BE2C (cell line): ENCODE results near the gene LAMA3.
A peak's percentile ranks its signal among the peaks of the same experiment; 100 is the strongest.

Source experiments
- DNase-seq: peaks from one replicate; pipeline ENCODE4 v3.0.0-alpha.2; 2020
- H3K27me3 ChIP-seq: fragments of 250-450 bp; sonication (Bioruptor Pico); 2 replicates; pipeline ENCODE4 v1.5.1; 2020; ENCODE audit warnings: mild to moderate bottlenecking
- H3K36me3 ChIP-seq: fragments of 250-450 bp; sonication (Bioruptor Pico); 2 replicates; pipeline ENCODE4 v1.5.1; 2020; ENCODE audit warnings: mild to moderate bottlenecking
- H3K4me1 ChIP-seq: fragments of 250-450 bp; sonication (Bioruptor Pico); 2 replicates; pipeline ENCODE4 v1.5.1; 2020
- H3K4me3 ChIP-seq: 2 replicates; pipeline ENCODE4 v1.5.1; 2011; ENCODE audit warnings: low read depth, low read length
- H3K9me3 ChIP-seq: fragments of 250-450 bp; sonication (Bioruptor Pico); 2 replicates; pipeline ENCODE4 v1.5.1; 2020
- CTCF ChIP-seq: IDR thresholded peaks from 2 replicates; pipeline ENCODE4 v1.5.1; 2012; ENCODE audit warnings: mild to moderate bottlenecking, low read depth, low read length

Gene LAMA3

DNA sequence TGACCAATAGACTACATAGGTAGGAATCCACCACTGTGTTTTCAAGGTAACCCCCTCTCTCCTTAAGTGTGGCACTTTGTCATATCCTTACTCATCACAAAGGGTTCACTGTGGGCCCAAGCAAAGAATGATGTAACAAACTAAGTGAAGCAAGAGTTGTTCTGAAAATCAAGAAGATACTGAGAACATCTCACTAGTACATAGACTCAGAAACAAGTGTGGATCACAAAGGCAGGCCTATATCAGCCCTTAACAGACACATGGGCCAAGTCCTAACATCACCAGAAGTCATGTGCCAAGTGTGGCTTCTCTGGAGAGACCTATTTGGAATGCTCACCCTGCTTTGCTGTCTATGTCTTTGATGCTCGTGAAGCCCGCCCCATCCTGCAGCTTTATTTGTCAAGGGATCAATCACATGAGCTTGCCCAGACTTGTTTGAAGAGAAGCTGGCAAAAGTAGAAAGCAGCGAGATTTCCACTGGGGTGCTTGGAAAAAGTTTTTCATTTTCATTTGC, 194.1 kb downstream of the LAMA3 start:
- H3K4me3 ChIP-seq = no peak overlapping the region
- no peaks in the 10 kb centered on the region for H3K4me1 ChIP-seq
- no peak for TF ChIP-seq CTCF
- no peaks in the 10 kb centered on the region for H3K27me3 ChIP-seq
- no peak for DNase-seq
- H3K9me3 ChIP-seq = no peaks in the 10 kb centered on the region
- H3K36me3 ChIP-seq = no peaks in the 10 kb centered on the region

DNA sequence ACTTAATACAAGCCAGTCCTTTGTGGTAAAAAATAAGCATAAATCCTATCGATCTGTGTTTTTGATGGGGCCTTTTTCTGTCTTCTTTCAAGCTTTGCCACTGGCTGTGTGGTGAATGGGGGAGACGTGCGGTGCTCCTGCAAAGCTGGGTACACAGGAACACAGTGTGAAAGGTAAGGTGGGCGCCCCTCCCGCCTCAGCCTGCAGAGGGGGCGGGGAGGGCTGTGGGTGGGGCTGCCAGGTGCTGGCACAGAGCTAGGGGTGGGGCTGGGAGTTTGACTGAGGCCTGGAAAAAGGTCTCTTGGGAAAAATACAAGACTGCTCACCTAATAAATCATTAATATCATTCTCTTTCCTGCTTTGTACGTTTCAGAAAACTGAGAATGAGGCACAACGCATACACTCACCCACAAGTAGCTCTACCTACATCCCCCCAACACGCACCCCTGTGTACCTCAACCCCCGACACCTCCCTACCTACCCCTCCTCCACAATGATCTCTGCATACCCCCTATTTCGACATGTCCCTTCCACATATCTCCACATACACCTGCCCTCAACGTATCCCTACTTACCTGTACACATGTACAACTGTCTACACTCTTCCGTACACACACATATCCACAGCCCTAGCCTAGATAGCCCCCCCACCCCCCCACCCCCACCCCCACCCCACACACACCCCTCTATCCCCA, 195.6 kb downstream of the LAMA3 start:
- no peaks in the 10 kb centered on the region for H3K36me3 ChIP-seq
- no peak overlapping the region for H3K4me3 ChIP-seq
- no peaks in the 10 kb centered on the region for H3K9me3 ChIP-seq
- TF ChIP-seq CTCF = no peak
- DNase-seq = no peak
- no peaks in the 10 kb centered on the region for H3K27me3 ChIP-seq
- H3K4me1 ChIP-seq = no peaks in the 10 kb centered on the region

DNA sequence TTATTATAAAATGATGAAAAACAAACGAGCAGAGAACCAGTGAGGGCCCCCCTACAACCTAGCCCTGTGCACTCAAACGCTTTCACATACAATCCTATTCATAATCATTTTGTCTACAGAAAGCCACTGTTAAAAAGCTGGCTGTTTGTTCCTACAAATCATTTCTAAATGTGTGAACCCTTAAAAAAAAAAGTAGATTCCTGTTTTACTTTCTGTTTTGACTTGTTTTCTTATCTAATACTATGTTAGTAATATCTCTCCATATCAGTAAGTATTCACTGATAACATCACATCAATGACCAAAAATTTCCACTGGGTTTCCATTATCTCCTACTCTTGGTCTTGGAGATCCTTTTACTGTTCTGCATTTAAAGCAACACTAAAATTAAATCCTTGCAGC, 196.5 kb downstream of the LAMA3 start:
- H3K27me3 ChIP-seq = no peaks in the 10 kb centered on the region

DNA sequence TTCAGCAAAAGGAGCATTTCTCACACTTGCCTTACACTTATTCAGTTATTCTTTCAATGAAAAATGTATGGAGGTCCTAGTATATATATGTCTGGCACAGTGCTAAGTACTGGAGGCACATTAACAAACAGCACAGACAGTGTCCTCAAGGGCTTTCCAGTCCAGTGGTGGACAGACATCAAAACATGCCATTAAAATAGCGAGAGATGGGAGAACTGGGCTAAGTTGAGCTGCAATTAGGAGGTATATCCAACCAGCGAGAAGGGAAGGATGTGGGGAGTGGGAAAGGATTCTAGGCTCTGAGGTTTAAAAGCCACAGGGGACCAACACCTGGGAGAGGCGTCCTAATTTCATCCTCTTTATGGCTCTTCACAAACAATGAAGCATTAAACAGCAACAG, 197.8 kb downstream of the LAMA3 start:
- Histone ChIP-seq H3K4me3 (no peak overlapping the region), H3K9me3 (no peaks in the 10 kb centered on the region), H3K27me3 (no peaks in the 10 kb centered on the region), H3K4me1 (no peaks in the 10 kb centered on the region), H3K36me3 (no peaks in the 10 kb centered on the region)
- TF ChIP-seq CTCF = no peak
- DNase-seq = no peak

More for the DNA sequence above, 196.5 kb downstream of the LAMA3 start:
- H3K9me3 ChIP-seq = no peaks in the 10 kb centered on the region
- no peaks in the 10 kb centered on the region for H3K36me3 ChIP-seq
- DNase-seq = no peak
- no peaks in the 10 kb centered on the region for H3K4me1 ChIP-seq
- no peak overlapping the region for H3K4me3 ChIP-seq
- TF ChIP-seq CTCF = no peak

DNA sequence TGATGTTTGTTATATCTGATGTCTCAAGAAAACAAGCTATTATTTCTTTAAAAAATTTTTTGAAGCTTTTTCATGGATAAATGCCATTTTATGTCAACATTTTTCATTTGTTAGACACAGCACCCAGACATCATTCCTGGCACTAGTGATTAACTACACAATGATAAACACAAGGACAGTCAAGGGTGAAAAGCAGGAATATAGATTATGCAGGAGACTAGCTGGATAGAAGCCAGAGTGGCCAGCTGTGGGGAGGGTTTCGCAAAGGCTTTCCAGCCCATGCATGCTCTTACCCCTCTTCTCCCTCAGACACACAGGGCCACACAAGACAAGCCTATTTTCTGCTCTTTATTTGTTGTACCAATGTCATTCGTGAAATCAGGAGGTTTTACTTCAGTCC, 198.2 kb downstream of the LAMA3 start:
- TF ChIP-seq CTCF = no peak
- Histone ChIP-seq H3K36me3 (no peaks in the 10 kb centered on the region), H3K9me3 (no peaks in the 10 kb centered on the region), H3K4me3 (no peak overlapping the region), H3K27me3 (no peaks in the 10 kb centered on the region), H3K4me1 (no peaks in the 10 kb centered on the region)
- DNase-seq = peak; percentile 32

DNA sequence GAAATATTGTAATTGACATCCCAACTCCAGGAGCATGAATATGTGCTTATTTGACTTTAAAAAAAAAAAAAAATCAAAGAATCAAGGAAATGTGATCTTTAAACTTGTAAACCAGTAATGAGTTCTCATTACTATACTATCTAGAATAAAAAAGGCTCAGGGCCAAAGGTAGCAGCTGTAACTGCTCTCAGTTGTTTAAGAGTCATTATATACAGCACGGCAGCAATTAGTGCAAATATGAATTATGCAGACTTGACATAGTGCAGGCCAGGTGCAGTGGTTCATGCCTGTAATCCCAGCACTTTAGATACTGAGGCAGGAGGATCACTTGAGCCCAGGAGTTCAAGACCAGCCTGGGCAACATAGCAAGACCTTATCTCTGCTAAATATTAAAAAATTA, 199.6 kb downstream of the LAMA3 start:
- H3K4me1 ChIP-seq = no peaks in the 10 kb centered on the region
- TF ChIP-seq CTCF = no peak
- no peak overlapping the region for H3K4me3 ChIP-seq
- no peak for DNase-seq
- no peaks in the 10 kb centered on the region for H3K27me3 ChIP-seq
- H3K9me3 ChIP-seq = no peaks in the 10 kb centered on the region
- no peaks in the 10 kb centered on the region for H3K36me3 ChIP-seq
